GM23338 (cell line): ENCODE data around the gene IRS1. TPM values are rescaled to one million over a fixed set of nuclear protein-coding genes. Genes with fewer than 3 reads are reported as not detected.

Experiments used
- ATAC-seq: fragments of 200-7000 bp; cut with Tn5 transposase; 3 replicates; pipeline ENCODE4 v1.9.1; 2020
- DNase-seq: peaks from one replicate; pipeline ENCODE4 v3.0.0-alpha.2; 2015; ENCODE audit warnings: low spot score
- H2AFZ ChIP-seq: fragments of 200-600 bp; sonication (generic); 2 replicates; pipeline ENCODE4 v1.8.0; 2016; ENCODE audit warnings: antibody characterized with exemption, mild to moderate bottlenecking, moderate library complexity
- H3F3A ChIP-seq: fragments of 200-600 bp; sonication (generic); replicated peaks from 2 replicates; pipeline ENCODE4 v1.8.0; 2017; ENCODE audit warnings: antibody characterized with exemption, mixed run types, low read depth
- H3K27ac ChIP-seq: fragments of 200-600 bp; sonication (generic); 2 replicates; pipeline ENCODE4 v1.6.1; 2016; ENCODE audit warnings: low read depth
- H3K27me3 ChIP-seq: fragments of 200-600 bp; sonication (generic); 2 replicates; pipeline ENCODE4 v1.8.0; 2016; ENCODE audit warnings: mild to moderate bottlenecking, mixed run types, moderate library complexity; ENCODE audit not compliant: insufficient read depth
- H3K36me3 ChIP-seq: fragments of 200-600 bp; sonication (generic); 2 replicates; pipeline ENCODE4 v1.8.0; 2016; ENCODE audit warnings: mild to moderate bottlenecking; ENCODE audit not compliant: insufficient read depth
- H3K4me1 ChIP-seq: fragments of 200-600 bp; sonication (generic); 2 replicates; pipeline ENCODE4 v1.8.0; 2016; ENCODE audit warnings: mild to moderate bottlenecking, moderate library complexity; ENCODE audit not compliant: insufficient read depth
- H3K4me2 ChIP-seq: fragments of 200-600 bp; sonication (generic); 2 replicates; pipeline ENCODE4 v1.7.1; 2017; ENCODE audit warnings: mixed run types
- H3K4me3 ChIP-seq: fragments of 200-600 bp; sonication (generic); 2 replicates; pipeline ENCODE4 v1.6.1; 2016; ENCODE audit warnings: mixed run types
- H3K79me2 ChIP-seq: fragments of 200-600 bp; sonication (generic); replicated peaks from 2 replicates; pipeline ENCODE4 v1.8.0; 2017; ENCODE audit warnings: mild to moderate bottlenecking; ENCODE audit not compliant: insufficient read depth
- H3K9me2 ChIP-seq: fragments of 200-600 bp; sonication (generic); 2 replicates; pipeline ENCODE4 v1.8.0; 2017; ENCODE audit not compliant: insufficient read depth
- H4K20me1 ChIP-seq: fragments of 200-600 bp; sonication (generic); replicated peaks from 2 replicates; pipeline ENCODE4 v1.8.0; 2017; ENCODE audit warnings: mild to moderate bottlenecking; ENCODE audit not compliant: insufficient read depth
- H3K27ac Mint-ChIP-seq: 2 replicates; pipeline ENCODE4 v1.8.0; 2020; ENCODE audit warnings: inconsistent platforms, mild to moderate bottlenecking, moderate library complexity, mixed read lengths
- H3K27me3 Mint-ChIP-seq: 3 replicates; pipeline ENCODE4 v1.8.0; 2022; ENCODE audit warnings: low read depth, mild to moderate bottlenecking, moderate library complexity, mixed read lengths, inconsistent platforms; ENCODE audit not compliant: insufficient read depth, poor library complexity
- H3K36me3 Mint-ChIP-seq: 3 replicates; pipeline ENCODE4 v1.8.0; 2021; ENCODE audit warnings: low read depth, mild to moderate bottlenecking, inconsistent platforms, moderate library complexity, mixed read lengths
- H3K4me1 Mint-ChIP-seq: 3 replicates; pipeline ENCODE4 v1.8.0; 2020; ENCODE audit warnings: mild to moderate bottlenecking, inconsistent platforms, mixed read lengths
- H3K4me3 Mint-ChIP-seq: 3 replicates; pipeline ENCODE4 v1.8.0; 2021; ENCODE audit warnings: moderate library complexity, mild to moderate bottlenecking, inconsistent platforms, mixed read lengths
- H3K9me3 Mint-ChIP-seq: 3 replicates; pipeline ENCODE4 v1.8.0; 2020; ENCODE audit warnings: moderate library complexity, mild to moderate bottlenecking, inconsistent platforms, mixed read lengths
- CREB1 ChIP-seq: fragments of 250-450 bp; sonication (Bioruptor Pico); IDR thresholded peaks from 2 replicates; pipeline ENCODE4 v1.5.0; 2020; ENCODE audit warnings: low read depth, mild to moderate bottlenecking, moderate library complexity
- EZH2 ChIP-seq: fragments of 200-600 bp; sonication (generic); IDR thresholded peaks from one replicate; pipeline ENCODE4 v1.8.0; 2017; ENCODE audit warnings: antibody characterized with exemption, mild to moderate bottlenecking, low read depth; ENCODE audit not compliant: unreplicated experiment
- EZH2phosphoT487 ChIP-seq: fragments of 200-600 bp; sonication (generic); IDR thresholded peaks from one replicate; pipeline ENCODE4 v1.8.1; 2018; ENCODE audit warnings: antibody characterized with exemption; ENCODE audit not compliant: unreplicated experiment
- JUNB ChIP-seq: IDR thresholded peaks from one replicate; pipeline ENCODE4 v1.6.1; 2016; ENCODE audit warnings: antibody characterized with exemption; ENCODE audit not compliant: unreplicated experiment
- NANOG ChIP-seq: IDR thresholded peaks from 2 replicates; pipeline ENCODE4 v1.6.1; 2016; ENCODE audit warnings: antibody characterized with exemption, borderline replicate concordance
- POLR2AphosphoS5 ChIP-seq: IDR thresholded peaks from 2 replicates; pipeline ENCODE4 v1.6.1; 2016; ENCODE audit warnings: antibody characterized with exemption, low read depth
- STAT1 ChIP-seq: IDR thresholded peaks from one replicate; pipeline ENCODE4 v1.6.1; 2016; ENCODE audit warnings: antibody characterized with exemption; ENCODE audit not compliant: unreplicated experiment
- ZNF114 ChIP-seq: fragments of 250-450 bp; sonication (Bioruptor Pico); IDR thresholded peaks from 2 replicates; pipeline ENCODE4 v1.5.0; 2020; ENCODE audit warnings: mild to moderate bottlenecking, moderate library complexity
- ZNF331 ChIP-seq: fragments of 250-450 bp; sonication (Bioruptor Pico); IDR thresholded peaks from 2 replicates; pipeline ENCODE4 v1.5.0; 2020; ENCODE audit warnings: low read depth, mild to moderate bottlenecking, moderate library complexity
- polyA plus RNA-seq: library from polyadenylated mRNA; unstranded; fragments of >200 nt; fragmentation: Nextera tagmentation; extraction: Ambion mirVana; gene quantifications from 2 replicates; pipeline ENCODE4 v1.2.1, GENCODE V29; 2016
- total RNA-seq: library from RNA; depleted of rRNA; stranded (reverse); fragments of >200 nt; shearing (Covaris generic); gene quantifications from 2 replicates; pipeline ENCODE4 v1.2.3, GENCODE V29; 2014
- TF ChIP-seq, protein P1 (sequence below): IDR thresholded peaks from one replicate; pipeline ENCODE4 v1.6.1; 2018; ENCODE audit warnings: antibody characterized with exemption; ENCODE audit not compliant: unreplicated experiment
- TF ChIP-seq, protein P2 (sequence below), 2 experiments: fragments of 200-600 bp in 1 of 2; sonication (generic) in 1 of 2; conservative IDR thresholded peaks; 2 replicates each; pipeline versions ENCODE4 v1.5.1 to v1.6.1; 2016 to 2017; ENCODE audit warnings: antibody characterized with exemption in 2 of 2, low read depth in 2 of 2, mild to moderate bottlenecking in 2 of 2, moderate library complexity in 1 of 2
- TF ChIP-seq, protein P3 (sequence below): fragments of 250-450 bp; sonication (Bioruptor Pico); IDR thresholded peaks from 2 replicates; pipeline ENCODE4 v1.5.0; 2020; ENCODE audit warnings: mild to moderate bottlenecking, moderate library complexity
- TF ChIP-seq, protein P4 (sequence below): IDR thresholded peaks from 2 replicates; pipeline ENCODE4 v1.6.1; 2016; ENCODE audit warnings: antibody characterized with exemption

The IRS1 gene
- total and polyA plus RNA-seq, 2 experiments from 2014 or later, result 6.9 to 26.2 TPM

DNA sequence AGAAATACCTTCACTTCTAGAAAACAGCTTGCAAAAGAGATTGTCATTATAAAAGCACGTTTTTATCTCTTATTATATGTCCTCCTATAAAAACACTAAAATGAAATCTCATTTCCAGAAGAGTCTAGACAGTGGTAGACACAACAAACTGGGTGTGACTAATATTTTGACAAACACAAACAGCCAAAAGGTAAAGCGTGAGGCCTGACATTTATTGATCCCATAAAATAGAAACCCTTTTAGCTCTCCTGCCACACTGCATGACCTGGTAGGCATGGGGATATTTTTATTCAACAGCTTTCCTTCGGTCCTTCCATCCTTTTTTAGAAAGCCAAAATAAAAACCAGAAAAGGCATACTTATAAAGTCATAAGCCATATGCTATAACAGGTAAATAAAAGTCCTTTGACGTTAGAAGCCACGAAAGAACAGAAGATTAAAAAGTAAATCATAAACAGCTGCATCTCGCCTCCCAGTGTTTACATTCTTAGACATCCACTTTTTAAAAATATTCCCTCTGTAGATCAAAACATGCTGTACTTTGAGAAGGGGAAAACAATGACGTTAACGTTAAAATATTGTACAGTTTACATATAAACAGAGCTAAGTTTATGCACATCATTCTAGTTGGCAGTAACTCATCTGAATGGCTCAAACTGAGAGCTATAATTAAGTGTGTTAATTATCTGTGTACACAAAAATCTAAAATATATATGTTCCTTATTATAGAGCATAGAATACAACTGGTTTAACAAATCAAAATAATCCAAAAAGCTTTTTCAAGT lies 44.6 kb downstream of the IRS1 start:
- no peaks in the 10 kb centered on the region for H3F3A ChIP-seq
- H3K4me1 ChIP-seq, result peaks cover 25% of the 10 kb centered on the region
- Mint-ChIP-seq H3K36me3 (no peaks in the 10 kb centered on the region), H3K4me1 (peaks cover 18% of the 10 kb centered on the region), H3K4me3 (no peak overlapping the region), H3K27ac (peak overlapping the region; percentile 60; the same call in 1 of the 2 replicates), H3K9me3 (no peaks in the 10 kb centered on the region), H3K27me3 (no peaks in the 10 kb centered on the region)
- H2AFZ ChIP-seq, result no peak overlapping the region
- peaks cover 51% of the 10 kb centered on the region for H3K79me2 ChIP-seq
- H3K36me3 ChIP-seq, result no peaks in the 10 kb centered on the region
- H3K4me3 ChIP-seq, result no peak overlapping the region
- no peak overlapping the region for H3K4me2 ChIP-seq
- no peak overlapping the region for H3K27ac ChIP-seq
- no peaks in the 10 kb centered on the region; the same call in 1 of the 2 replicates for H3K9me2 ChIP-seq
- TF ChIP-seq NANOG (no peak), ZNF114 (CRISPR knock-in tag) (no peak), ZNF331 (CRISPR knock-in tag) (no peak), EZH2 (no peak), JUNB (no peak), EZH2phosphoT487 (no peak), CREB1 (no peak), POLR2AphosphoS5 (no peak), STAT1 (no peak)
- TF ChIP-seq, protein P1, sequence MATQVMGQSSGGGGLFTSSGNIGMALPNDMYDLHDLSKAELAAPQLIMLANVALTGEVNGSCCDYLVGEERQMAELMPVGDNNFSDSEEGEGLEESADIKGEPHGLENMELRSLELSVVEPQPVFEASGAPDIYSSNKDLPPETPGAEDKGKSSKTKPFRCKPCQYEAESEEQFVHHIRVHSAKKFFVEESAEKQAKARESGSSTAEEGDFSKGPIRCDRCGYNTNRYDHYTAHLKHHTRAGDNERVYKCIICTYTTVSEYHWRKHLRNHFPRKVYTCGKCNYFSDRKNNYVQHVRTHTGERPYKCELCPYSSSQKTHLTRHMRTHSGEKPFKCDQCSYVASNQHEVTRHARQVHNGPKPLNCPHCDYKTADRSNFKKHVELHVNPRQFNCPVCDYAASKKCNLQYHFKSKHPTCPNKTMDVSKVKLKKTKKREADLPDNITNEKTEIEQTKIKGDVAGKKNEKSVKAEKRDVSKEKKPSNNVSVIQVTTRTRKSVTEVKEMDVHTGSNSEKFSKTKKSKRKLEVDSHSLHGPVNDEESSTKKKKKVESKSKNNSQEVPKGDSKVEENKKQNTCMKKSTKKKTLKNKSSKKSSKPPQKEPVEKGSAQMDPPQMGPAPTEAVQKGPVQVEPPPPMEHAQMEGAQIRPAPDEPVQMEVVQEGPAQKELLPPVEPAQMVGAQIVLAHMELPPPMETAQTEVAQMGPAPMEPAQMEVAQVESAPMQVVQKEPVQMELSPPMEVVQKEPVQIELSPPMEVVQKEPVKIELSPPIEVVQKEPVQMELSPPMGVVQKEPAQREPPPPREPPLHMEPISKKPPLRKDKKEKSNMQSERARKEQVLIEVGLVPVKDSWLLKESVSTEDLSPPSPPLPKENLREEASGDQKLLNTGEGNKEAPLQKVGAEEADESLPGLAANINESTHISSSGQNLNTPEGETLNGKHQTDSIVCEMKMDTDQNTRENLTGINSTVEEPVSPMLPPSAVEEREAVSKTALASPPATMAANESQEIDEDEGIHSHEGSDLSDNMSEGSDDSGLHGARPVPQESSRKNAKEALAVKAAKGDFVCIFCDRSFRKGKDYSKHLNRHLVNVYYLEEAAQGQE, result no peak
- TF ChIP-seq, protein P2, sequence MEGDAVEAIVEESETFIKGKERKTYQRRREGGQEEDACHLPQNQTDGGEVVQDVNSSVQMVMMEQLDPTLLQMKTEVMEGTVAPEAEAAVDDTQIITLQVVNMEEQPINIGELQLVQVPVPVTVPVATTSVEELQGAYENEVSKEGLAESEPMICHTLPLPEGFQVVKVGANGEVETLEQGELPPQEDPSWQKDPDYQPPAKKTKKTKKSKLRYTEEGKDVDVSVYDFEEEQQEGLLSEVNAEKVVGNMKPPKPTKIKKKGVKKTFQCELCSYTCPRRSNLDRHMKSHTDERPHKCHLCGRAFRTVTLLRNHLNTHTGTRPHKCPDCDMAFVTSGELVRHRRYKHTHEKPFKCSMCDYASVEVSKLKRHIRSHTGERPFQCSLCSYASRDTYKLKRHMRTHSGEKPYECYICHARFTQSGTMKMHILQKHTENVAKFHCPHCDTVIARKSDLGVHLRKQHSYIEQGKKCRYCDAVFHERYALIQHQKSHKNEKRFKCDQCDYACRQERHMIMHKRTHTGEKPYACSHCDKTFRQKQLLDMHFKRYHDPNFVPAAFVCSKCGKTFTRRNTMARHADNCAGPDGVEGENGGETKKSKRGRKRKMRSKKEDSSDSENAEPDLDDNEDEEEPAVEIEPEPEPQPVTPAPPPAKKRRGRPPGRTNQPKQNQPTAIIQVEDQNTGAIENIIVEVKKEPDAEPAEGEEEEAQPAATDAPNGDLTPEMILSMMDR (conservative IDR thresholded peaks at IDR 0.05; ENCODE audit: low read depth in 2 of 2), result no peak
- TF ChIP-seq, protein P3, sequence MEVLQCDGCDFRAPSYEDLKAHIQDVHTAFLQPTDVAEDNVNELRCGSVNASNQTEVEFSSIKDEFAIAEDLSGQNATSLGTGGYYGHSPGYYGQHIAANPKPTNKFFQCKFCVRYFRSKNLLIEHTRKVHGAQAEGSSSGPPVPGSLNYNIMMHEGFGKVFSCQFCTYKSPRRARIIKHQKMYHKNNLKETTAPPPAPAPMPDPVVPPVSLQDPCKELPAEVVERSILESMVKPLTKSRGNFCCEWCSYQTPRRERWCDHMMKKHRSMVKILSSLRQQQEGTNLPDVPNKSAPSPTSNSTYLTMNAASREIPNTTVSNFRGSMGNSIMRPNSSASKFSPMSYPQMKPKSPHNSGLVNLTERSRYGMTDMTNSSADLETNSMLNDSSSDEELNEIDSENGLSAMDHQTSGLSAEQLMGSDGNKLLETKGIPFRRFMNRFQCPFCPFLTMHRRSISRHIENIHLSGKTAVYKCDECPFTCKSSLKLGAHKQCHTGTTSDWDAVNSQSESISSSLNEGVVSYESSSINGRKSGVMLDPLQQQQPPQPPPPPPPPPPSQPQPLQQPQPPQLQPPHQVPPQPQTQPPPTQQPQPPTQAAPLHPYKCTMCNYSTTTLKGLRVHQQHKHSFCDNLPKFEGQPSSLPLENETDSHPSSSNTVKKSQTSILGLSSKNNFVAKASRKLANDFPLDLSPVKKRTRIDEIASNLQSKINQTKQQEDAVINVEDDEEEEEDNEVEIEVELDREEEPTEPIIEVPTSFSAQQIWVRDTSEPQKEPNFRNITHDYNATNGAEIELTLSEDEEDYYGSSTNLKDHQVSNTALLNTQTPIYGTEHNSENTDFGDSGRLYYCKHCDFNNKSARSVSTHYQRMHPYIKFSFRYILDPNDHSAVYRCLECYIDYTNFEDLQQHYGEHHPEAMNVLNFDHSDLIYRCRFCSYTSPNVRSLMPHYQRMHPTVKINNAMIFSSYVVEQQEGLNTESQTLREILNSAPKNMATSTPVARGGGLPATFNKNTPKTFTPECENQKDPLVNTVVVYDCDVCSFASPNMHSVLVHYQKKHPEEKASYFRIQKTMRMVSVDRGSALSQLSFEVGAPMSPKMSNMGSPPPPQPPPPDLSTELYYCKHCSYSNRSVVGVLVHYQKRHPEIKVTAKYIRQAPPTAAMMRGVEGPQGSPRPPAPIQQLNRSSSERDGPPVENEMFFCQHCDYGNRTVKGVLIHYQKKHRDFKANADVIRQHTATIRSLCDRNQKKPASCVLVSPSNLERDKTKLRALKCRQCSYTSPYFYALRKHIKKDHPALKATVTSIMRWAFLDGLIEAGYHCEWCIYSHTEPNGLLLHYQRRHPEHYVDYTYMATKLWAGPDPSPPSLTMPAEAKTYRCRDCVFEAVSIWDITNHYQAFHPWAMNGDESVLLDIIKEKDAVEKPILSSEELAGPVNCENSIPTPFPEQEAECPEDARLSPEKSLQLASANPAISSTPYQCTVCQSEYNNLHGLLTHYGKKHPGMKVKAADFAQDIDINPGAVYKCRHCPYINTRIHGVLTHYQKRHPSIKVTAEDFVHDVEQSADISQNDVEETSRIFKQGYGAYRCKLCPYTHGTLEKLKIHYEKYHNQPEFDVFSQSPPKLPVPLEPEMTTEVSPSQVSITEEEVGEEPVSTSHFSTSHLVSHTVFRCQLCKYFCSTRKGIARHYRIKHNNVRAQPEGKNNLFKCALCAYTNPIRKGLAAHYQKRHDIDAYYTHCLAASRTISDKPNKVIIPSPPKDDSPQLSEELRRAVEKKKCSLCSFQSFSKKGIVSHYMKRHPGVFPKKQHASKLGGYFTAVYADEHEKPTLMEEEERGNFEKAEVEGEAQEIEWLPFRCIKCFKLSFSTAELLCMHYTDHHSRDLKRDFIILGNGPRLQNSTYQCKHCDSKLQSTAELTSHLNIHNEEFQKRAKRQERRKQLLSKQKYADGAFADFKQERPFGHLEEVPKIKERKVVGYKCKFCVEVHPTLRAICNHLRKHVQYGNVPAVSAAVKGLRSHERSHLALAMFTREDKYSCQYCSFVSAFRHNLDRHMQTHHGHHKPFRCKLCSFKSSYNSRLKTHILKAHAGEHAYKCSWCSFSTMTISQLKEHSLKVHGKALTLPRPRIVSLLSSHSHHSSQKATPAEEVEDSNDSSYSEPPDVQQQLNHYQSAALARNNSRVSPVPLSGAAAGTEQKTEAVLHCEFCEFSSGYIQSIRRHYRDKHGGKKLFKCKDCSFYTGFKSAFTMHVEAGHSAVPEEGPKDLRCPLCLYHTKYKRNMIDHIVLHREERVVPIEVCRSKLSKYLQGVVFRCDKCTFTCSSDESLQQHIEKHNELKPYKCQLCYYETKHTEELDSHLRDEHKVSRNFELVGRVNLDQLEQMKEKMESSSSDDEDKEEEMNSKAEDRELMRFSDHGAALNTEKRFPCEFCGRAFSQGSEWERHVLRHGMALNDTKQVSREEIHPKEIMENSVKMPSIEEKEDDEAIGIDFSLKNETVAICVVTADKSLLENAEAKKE, result no peak
- TF ChIP-seq, protein P4, sequence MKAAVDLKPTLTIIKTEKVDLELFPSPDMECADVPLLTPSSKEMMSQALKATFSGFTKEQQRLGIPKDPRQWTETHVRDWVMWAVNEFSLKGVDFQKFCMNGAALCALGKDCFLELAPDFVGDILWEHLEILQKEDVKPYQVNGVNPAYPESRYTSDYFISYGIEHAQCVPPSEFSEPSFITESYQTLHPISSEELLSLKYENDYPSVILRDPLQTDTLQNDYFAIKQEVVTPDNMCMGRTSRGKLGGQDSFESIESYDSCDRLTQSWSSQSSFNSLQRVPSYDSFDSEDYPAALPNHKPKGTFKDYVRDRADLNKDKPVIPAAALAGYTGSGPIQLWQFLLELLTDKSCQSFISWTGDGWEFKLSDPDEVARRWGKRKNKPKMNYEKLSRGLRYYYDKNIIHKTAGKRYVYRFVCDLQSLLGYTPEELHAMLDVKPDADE, result no peak
- no peaks in the 10 kb centered on the region for H3K27me3 ChIP-seq
- no peaks in the 10 kb centered on the region for H4K20me1 ChIP-seq
- ATAC-seq (no peak), DNase-seq (no peak)
